ENCODE results near the gene LRP2.

Gene LRP2

GRCh38 chr2:169091761-169092519 lies 270.4 kb downstream of the LRP2 start:
- TF ChIP-seq CTCF (IDR thresholded peaks at IDR 0.05; ENCODE audit: insufficient read depth, low read length, poor library complexity, severe bottlenecking): no peak
- Histone ChIP-seq H3K36me3 (ENCODE audit: control insufficient read depth, insufficient read depth, low read length) (no peaks in the 10 kb centered on the region), H3K4me3 (replicated peaks; ENCODE audit: low read depth, low read length) (no peak overlapping the region), H3K27me3 (replicated peaks; ENCODE audit: control insufficient read depth, insufficient read depth, low read length) (no peaks in the 10 kb centered on the region; the same call in 1 of the 2 replicates)
- DNase-seq (ENCODE audit: extremely low read depth, insufficient read length): no peak

- Histone ChIP-seq H3K27me3 (replicated peaks; ENCODE audit: control insufficient read depth, insufficient read depth, low read length) (no peaks in the 10 kb centered on the region; the same call in 1 of the 2 replicates), H3K4me3 (replicated peaks; ENCODE audit: low read depth, low read length) (no peak overlapping the region), H3K36me3 (ENCODE audit: control insufficient read depth, insufficient read depth, low read length) (no peaks in the 10 kb centered on the region)
- no peak for TF ChIP-seq CTCF (IDR thresholded peaks at IDR 0.05; ENCODE audit: insufficient read depth, low read length, poor library complexity, severe bottlenecking)
- DNase-seq (ENCODE audit: extremely low read depth, insufficient read length): no peak
These were observed 271.1 kb downstream of the LRP2 start for GRCh38 chr2:169091256-169091655.

- no peaks in the 10 kb centered on the region for H3K36me3 ChIP-seq (ENCODE audit: control insufficient read depth, insufficient read depth, low read length)
- H3K27me3 ChIP-seq (replicated peaks; ENCODE audit: control insufficient read depth, insufficient read depth, low read length): no peaks in the 10 kb centered on the region
- no peak for TF ChIP-seq CTCF (IDR thresholded peaks at IDR 0.05; ENCODE audit: insufficient read depth, low read length, poor library complexity, severe bottlenecking)
- no peak overlapping the region for H3K4me3 ChIP-seq (replicated peaks; ENCODE audit: low read depth, low read length)
- no peak for DNase-seq (ENCODE audit: extremely low read depth, insufficient read length)
These were observed 272.1 kb downstream of the LRP2 start for GRCh38 chr2:169090133-169090820.

GRCh38 chr2:169089182-169089581 lies 273.2 kb downstream of the LRP2 start:
- DNase-seq (ENCODE audit: extremely low read depth, insufficient read length): no peak
- TF ChIP-seq CTCF (IDR thresholded peaks at IDR 0.05; ENCODE audit: insufficient read depth, low read length, poor library complexity, severe bottlenecking): no peak
- H3K27me3 ChIP-seq (replicated peaks; ENCODE audit: control insufficient read depth, insufficient read depth, low read length): no peaks in the 10 kb centered on the region
- H3K4me3 ChIP-seq (replicated peaks; ENCODE audit: low read depth, low read length): no peak overlapping the region
- H3K36me3 ChIP-seq (ENCODE audit: control insufficient read depth, insufficient read depth, low read length): no peaks in the 10 kb centered on the region

GRCh38 chr2:169087757-169088379 lies 274.5 kb downstream of the LRP2 start:
- Histone ChIP-seq H3K27me3 (replicated peaks; ENCODE audit: control insufficient read depth, insufficient read depth, low read length) (no peaks in the 10 kb centered on the region), H3K4me3 (replicated peaks; ENCODE audit: low read depth, low read length) (no peak overlapping the region), H3K36me3 (ENCODE audit: control insufficient read depth, insufficient read depth, low read length) (no peaks in the 10 kb centered on the region)
- no peak for DNase-seq (ENCODE audit: extremely low read depth, insufficient read length)
- TF ChIP-seq CTCF (IDR thresholded peaks at IDR 0.05; ENCODE audit: insufficient read depth, low read length, poor library complexity, severe bottlenecking): no peak

Measured in GM06990 (cell line).